ENCODE data around the gene CEP85L.

The CEP85L gene

GRCh38 chr6:118530942-118531341 is 120.4 kb downstream of the CEP85L start:
- no peak for DNase-seq

GRCh38 chr6:118529756-118530155 is 121.6 kb downstream of the CEP85L start:
- no peak for DNase-seq

GRCh38 chr6:118528129-118528528 is 123.3 kb downstream of the CEP85L start:
- DNase-seq = no peak

DNA sequence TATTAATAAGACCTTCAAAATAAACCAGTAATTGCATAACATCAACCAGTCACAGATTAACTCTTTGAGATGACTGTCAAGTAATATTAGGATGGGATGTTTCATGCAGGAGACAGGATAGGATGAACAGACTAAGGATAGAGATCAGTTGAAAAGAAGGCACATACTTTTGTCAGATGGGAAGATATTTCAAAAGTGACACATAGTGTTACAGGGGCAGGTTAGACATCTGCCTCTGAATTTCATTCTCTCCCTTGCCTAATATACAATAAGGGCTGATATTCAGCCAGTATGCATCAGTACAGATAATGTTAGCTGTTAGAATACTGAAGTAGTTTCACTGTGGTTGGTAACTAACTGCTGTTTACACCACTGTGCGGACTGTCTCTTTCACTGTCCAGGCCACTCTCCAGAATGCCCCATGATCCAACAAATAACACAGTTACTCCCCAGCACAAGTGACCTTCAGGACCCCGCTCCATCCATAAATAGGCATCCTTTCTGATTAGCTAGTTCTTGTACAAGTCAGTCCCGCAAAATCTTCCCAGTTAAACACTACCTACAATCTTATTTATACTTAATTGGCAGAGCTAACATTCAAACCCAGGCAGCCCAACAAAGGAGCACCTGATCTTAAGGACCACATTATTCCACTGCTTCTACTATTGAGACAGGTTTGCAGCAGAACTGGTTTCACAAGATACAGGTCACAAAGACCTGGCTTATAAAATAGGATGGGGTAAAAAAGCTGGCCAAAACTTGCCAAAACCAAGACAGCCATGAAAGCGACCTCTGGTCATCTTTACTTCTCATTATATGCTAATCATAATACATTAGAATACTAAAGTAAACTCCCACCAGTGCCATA is 125.2 kb downstream of the CEP85L start:
- no peak for DNase-seq

- DNase-seq = no peak
These were observed 126.7 kb downstream of the CEP85L start for GRCh38 chr6:118524686-118525085.

GRCh38 chr6:118523216-118523615 is 128.2 kb downstream of the CEP85L start:
- no peak for DNase-seq

- DNase-seq = no peak
These were observed 129.0 kb downstream of the CEP85L start for GRCh38 chr6:118522422-118522821.

- DNase-seq = no peak
These were observed 136.7 kb downstream of the CEP85L start for GRCh38 chr6:118514689-118515088.

- no peak for DNase-seq
These were observed 139.3 kb downstream of the CEP85L start for GRCh38 chr6:118511930-118512715.

- no peak for DNase-seq
These were observed 142.3 kb downstream of the CEP85L start for GRCh38 chr6:118509009-118509617.

- DNase-seq = no peak
These were observed 143.8 kb downstream of the CEP85L start for GRCh38 chr6:118507636-118508035.

DNA sequence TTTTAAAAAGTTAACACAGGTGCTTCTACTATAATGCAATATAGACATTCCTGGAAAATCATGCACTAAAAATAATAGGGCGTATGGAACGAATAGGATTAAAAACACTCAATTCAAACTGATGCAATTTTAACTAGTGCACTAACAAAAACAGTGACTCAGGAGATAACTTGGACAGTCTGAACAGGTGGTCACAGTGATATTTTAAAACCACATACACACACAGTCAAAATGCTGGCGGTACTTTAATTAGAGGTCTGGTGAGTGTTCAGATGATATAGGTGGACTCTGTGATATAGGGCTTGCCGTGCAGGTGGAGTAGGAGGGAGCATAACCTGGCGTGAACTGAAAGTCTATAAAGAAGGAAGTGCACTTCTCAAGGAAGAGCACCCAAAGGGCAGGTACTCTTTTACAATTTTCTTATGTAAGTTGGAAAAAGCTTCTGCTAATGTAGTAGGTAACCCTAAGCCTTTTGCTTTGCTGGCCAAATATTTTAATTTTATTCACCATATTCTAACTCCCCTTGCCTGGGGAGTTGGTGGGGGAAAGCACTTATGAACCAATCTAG is 145.2 kb downstream of the CEP85L start:
- no peak for DNase-seq

DNA sequence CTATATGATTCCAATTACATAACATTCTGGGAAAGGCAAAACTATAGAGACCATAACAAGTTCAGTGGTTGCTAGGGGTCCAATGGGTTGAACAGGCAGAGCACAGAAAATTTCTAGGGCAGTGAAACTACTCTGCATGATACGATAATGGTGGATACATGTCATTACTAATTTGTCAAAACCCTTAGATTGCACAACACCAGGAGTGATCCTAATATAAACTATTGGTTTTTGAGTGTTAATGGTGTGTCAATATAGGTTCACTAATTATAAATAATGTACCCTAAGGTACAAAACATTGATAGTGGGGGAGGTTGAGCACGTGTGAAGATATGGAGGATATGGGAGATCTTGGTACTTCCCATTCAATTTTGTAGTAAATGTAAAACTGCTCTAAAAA is 145.7 kb downstream of the CEP85L start:
- no peak for DNase-seq

DNA sequence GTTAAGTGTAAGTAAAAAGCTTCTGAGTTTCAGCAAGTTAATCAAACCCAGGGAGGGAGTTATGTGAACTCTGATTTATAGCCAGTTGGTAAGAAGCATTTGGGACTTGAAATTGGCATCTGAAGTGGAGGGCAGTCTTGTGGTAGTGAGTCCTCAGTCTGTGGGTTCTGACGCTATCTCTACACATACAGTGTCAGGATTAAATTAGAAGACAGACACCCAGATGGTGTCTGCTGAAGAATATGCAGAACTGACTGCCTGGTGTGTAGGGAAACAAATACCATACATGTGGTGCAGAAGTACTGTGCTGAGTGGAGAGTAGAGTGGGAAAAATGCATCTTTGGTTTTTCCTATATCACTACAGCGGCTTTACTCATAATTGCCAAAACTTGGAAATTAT is 146.8 kb downstream of the CEP85L start:
- DNase-seq = no peak

GRCh38 chr6:118502169-118502568 is 149.2 kb downstream of the CEP85L start:
- DNase-seq = no peak

GRCh38 chr6:118501765-118502164 is 149.6 kb downstream of the CEP85L start:
- no peak for DNase-seq

- no peak for DNase-seq
These were observed 150.3 kb downstream of the CEP85L start for GRCh38 chr6:118501099-118501498.

DNA sequence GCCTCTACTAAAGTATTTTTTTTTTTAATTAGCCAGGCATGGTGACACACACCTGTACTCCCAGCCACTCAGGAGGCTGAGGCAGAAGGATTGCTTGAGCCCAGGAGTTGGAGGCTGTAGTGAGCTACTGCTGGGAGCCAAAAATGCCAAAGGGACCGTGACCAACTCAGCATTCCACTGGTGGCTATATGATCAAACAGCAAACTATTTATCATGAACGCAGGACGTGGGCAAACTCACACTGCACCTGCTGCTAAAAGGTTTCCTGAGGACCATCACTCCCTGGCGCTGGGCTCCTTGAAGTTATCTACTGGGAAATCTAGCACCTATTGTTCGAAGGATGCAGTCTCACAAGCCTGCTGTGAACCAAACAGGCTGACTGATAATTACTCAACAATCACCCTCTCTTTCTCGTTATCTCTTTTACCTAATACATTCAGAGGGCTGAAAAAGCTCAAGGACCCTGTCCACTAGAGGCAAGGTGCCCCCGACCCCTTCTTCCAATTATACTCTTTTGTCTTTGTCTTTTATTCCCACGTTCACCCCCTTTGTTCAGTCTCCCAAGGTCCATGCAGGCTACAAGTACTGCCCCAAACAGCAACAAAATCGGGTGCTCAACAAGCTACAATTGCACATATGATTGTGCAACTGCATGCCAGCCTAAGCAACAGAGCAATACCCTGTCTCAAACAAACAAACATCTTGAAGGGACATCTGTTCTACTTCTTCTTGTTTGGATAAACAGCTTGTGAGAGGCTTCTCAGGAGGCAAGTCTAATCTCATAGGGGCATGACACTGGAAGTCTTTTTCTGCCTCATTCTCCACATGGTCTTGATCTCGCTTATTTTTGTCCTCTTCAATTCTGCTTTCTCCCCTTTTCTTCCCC is 151.0 kb downstream of the CEP85L start:
- DNase-seq = no peak

DNA sequence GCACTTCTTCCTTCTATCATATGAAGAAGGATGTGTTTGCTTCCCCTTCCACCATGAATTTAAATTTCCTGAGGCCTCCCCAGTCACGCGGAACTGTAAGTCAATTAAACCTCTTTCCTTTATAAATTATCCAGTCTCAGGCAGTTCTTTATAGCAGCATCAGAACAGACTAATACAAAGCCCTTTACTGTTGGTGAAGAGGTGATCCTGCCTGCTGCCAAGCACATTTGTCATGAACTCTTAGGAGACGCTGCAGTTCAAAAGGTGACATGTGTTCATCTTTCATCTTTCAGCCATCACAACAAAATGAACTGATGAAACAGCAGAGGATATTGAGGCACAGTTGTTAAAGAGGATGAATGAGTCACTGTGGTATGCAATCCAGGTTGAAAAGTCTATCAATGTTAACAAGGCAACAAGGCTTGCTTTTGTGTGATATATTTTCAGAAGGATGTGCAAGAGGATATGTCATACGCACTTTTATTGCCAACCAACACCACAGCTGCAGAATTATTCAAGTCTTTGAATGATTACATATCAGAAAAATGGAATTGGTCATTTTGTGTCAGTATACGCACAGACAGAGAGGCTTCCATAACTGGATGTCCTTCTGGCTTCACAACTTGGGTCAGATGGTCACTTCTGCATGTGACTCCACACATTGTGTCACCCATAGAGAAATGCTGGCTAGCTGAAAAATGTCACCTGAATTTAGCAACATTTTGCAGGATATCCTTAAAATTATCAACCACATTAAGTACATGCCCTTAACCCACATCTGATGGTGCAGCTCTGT is 155.7 kb downstream of the CEP85L start:
- DNase-seq = no peak

- DNase-seq = no peak
These were observed 157.3 kb downstream of the CEP85L start for GRCh38 chr6:118494091-118494490.

DNA sequence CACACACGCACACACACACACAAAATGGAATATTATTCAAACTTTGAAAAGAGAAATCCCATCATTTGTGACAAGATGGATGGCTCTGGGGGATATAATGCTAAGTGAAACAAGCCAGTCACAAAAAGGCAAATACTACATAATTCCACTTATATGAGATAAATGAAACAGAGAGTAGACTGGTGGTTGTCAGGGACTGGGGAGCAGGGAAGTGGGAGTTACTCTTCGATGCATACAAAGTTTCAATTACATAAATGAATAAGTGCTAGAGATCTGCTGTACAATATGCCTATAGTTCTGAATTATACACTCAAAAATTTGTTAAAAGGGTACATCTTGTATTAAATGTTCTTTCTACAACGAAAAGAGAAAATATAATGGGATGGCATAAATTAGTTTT is 161.4 kb downstream of the CEP85L start:
- DNase-seq = no peak

All from suppressor macrophage treated with lipopolysaccharide for 4 hours (primary cell).